K562 (cell line): Measurements from ENCODE around the gene PPP1R14C. TPM values are rescaled to one million over a fixed set of nuclear protein-coding genes. Genes with fewer than 3 reads are reported as not detected.
A peak's percentile ranks its signal among the peaks of the same experiment; 100 is the strongest.

Experiments
- C11orf30 ChIP-seq: fragments of 450-650 bp; IDR thresholded peaks from 2 replicates; pipeline ENCODE4 v1.6.1; 2016; ENCODE audit warnings: low read depth, mild to moderate bottlenecking
- CBX8 ChIP-seq: fragments of 200-600 bp; sonication (generic); IDR thresholded peaks from 2 replicates; pipeline ENCODE4 v1.6.1; 2012; ENCODE audit warnings: borderline replicate concordance, mixed run types, low read depth, mild to moderate bottlenecking, moderate library complexity, mixed read lengths, low read length, control low read depth, inconsistent platforms; ENCODE audit not compliant: poor library complexity, severe bottlenecking; ENCODE audit errors: extremely low read depth
- CREBBP ChIP-seq: IDR thresholded peaks from one replicate; pipeline ENCODE4 v1.6.1; 2012; ENCODE audit warnings: low read depth, mild to moderate bottlenecking, control low read depth, inconsistent platforms, low read length
- E2F1 ChIP-seq: sonication (generic); formaldehyde crosslinking; IDR thresholded peaks from 2 replicates; pipeline ENCODE4 v1.8.1; 2023; ENCODE audit warnings: mild to moderate bottlenecking, missing genetic modification reagents, moderate library complexity
- ELF4 ChIP-seq: fragments of 450-650 bp; formaldehyde crosslinking; IDR thresholded peaks from 2 replicates; pipeline ENCODE4 v1.4.0; 2022; ENCODE audit warnings: missing genetic modification characterization
- ERF ChIP-seq: fragments of 450-650 bp; formaldehyde crosslinking; IDR thresholded peaks from 2 replicates; pipeline ENCODE4 v1.4.0; 2020; ENCODE audit warnings: mild to moderate bottlenecking, mixed read lengths
- HDAC2 ChIP-seq: fragments of 450-650 bp; IDR thresholded peaks from 2 replicates; pipeline ENCODE4 v1.6.1; 2016; ENCODE audit warnings: mild to moderate bottlenecking
- MEIS2 ChIP-seq: fragments of 450-650 bp; IDR thresholded peaks from 2 replicates; pipeline ENCODE4 v1.6.1; 2014; ENCODE audit warnings: mild to moderate bottlenecking; ENCODE audit not compliant: partially characterized antibody
- NFIC ChIP-seq: fragments of 450-650 bp; IDR thresholded peaks from 2 replicates; pipeline ENCODE4 v1.6.1; 2017; ENCODE audit warnings: mild to moderate bottlenecking, inconsistent platforms
- PCBP1 ChIP-seq: fragments of 200-400 bp; formaldehyde crosslinking; IDR thresholded peaks from 2 replicates; pipeline ENCODE4 v1.6.1; 2018; ENCODE audit warnings: mild to moderate bottlenecking, low read depth, low read length; ENCODE audit not compliant: poor library complexity, severe bottlenecking
- PML ChIP-seq: IDR thresholded peaks from 2 replicates; pipeline ENCODE4 v1.6.1; 2012; ENCODE audit warnings: low read length, inconsistent platforms
- POLR2B ChIP-seq: fragments of 450-650 bp; IDR thresholded peaks from 2 replicates; pipeline ENCODE4 v1.6.1; 2018; ENCODE audit warnings: low read depth; ENCODE audit not compliant: partially characterized antibody
- POU5F1 ChIP-seq: fragments of 150-350 bp; IDR thresholded peaks from 2 replicates; pipeline ENCODE4 v1.6.1; 2014; ENCODE audit warnings: borderline replicate concordance, low read length, low read depth, mild to moderate bottlenecking; ENCODE audit not compliant: partially characterized antibody
- RBM34 ChIP-seq: fragments of 200-400 bp; formaldehyde crosslinking; IDR thresholded peaks from 2 replicates; pipeline ENCODE4 v1.6.1; 2018; ENCODE audit warnings: low read length, borderline replicate concordance; ENCODE audit not compliant: insufficient read depth
- SAFB ChIP-seq: fragments of 200-400 bp; formaldehyde crosslinking; IDR thresholded peaks from 2 replicates; pipeline ENCODE4 v1.6.1; 2017; ENCODE audit warnings: low read depth, low read length, borderline replicate concordance
- SNRNP70 ChIP-seq: fragments of 200-400 bp; formaldehyde crosslinking; optimal IDR thresholded peaks from 2 replicates; pipeline ENCODE3; 2017; ENCODE audit warnings: low read depth, low read length
- THAP12 ChIP-seq: fragments of 250-450 bp; sonication (Bioruptor Pico); IDR thresholded peaks from 2 replicates; pipeline ENCODE4 v1.9.0; 2021; ENCODE audit warnings: mild to moderate bottlenecking, inconsistent platforms
- ZBTB9 ChIP-seq: fragments of 450-650 bp; formaldehyde crosslinking; IDR thresholded peaks from 2 replicates; pipeline ENCODE4 v1.4.0; 2020; ENCODE audit warnings: mild to moderate bottlenecking, moderate library complexity
- ZFPM2 ChIP-seq: fragments of 250-450 bp; sonication (Bioruptor Pico); IDR thresholded peaks from 2 replicates; pipeline ENCODE4 v1.5.1; 2022; ENCODE audit warnings: mild to moderate bottlenecking
- ZNF143 ChIP-seq: sonication (generic); formaldehyde crosslinking; IDR thresholded peaks from 2 replicates; pipeline ENCODE4 v1.9.0; 2022; ENCODE audit warnings: mild to moderate bottlenecking, missing genetic modification reagents
- ZNF398 ChIP-seq: fragments of 250-450 bp; sonication (Bioruptor Pico); IDR thresholded peaks from 2 replicates; pipeline ENCODE4 v1.8.0; 2021; ENCODE audit warnings: moderate library complexity, mild to moderate bottlenecking, inconsistent platforms
- ZNF41 ChIP-seq: fragments of 250-450 bp; sonication (Bioruptor Pico); conservative IDR thresholded peaks from 2 replicates; pipeline ENCODE4 v1.4.0; 2020; ENCODE audit warnings: mild to moderate bottlenecking
- polyA plus RNA-seq, 8 experiments: library from polyadenylated mRNA; depleted of rRNA in 4 of 8; stranded (reverse) in 5 of 8; unstranded in 3 of 8; fragments of >200 nt; fragmentation: Nextera tagmentation in 2 of 8; fragmentation: Illumina TruSeq in 1 of 8; extraction: Ambion mirVana in 2 of 8; extraction: Trizol in 1 of 8; gene quantifications; 2 replicates each; pipeline versions ENCODE4 v1.2.1 to v1.2.3, GENCODE V29; 2011 to 2014; ENCODE audit warnings: inconsistent platforms in 1 of 8, missing spikeins in 1 of 8
- total RNA-seq, 7 experiments: library from RNA; depleted of rRNA in 6 of 7; stranded (reverse); fragments of >200 nt in 6 of 7; fragmentation: Illumina TruSeq in 2 of 7; extraction: Trizol in 2 of 7; gene quantifications; 2 replicates each; pipeline versions ENCODE4 v1.2.1 to v1.2.3, GENCODE V29; 2011 to 2021; ENCODE audit warnings: low replicate concordance in 1 of 7

Gene PPP1R14C
- total and polyA plus RNA-seq, 9 of the 15 experiments (the other 6 are each of a cell fraction or from before 2014, with no cell fraction given): 4.5 to 16.6 (median 11.9) TPM

GRCh38 chr6:150252714-150253444 is 110.0 kb downstream of the PPP1R14C start (continued):
- no peak for TF ChIP-seq E2F1
- no peak for TF ChIP-seq RBM34
- TF ChIP-seq SNRNP70: no peak
- TF ChIP-seq C11orf30: peak; percentile 46
- no peak for TF ChIP-seq POU5F1
- no peak for TF ChIP-seq ZBTB9
- 0 out of 2 replicates have a peak, but pooled peaks have one; percentile 42 for TF ChIP-seq HDAC2
- no peak for TF ChIP-seq ELF4 (CRISPR knock-in tag)
- no peak for TF ChIP-seq ZFPM2 (CRISPR knock-in tag)
- no peak for TF ChIP-seq ZNF143 (CRISPR knock-in tag)
- no peak for TF ChIP-seq ZNF41 (CRISPR knock-in tag)
- no peak for TF ChIP-seq MEIS2
- no peak for TF ChIP-seq CBX8
- TF ChIP-seq CREBBP: no peak
- TF ChIP-seq ERF (CRISPR knock-in tag): no peak
- no peak for TF ChIP-seq PCBP1
- TF ChIP-seq NFIC: peak; percentile 82
- no peak for TF ChIP-seq THAP12
- TF ChIP-seq PML: no peak
- TF ChIP-seq ZNF398 (CRISPR knock-in tag): no peak
- TF ChIP-seq POLR2B: no peak
- no peak for TF ChIP-seq SAFB
